ENCODE results near the gene MMS22L. TPM values are rescaled to one million over a fixed set of nuclear protein-coding genes. Genes with fewer than 3 reads are reported as not detected.
A peak's percentile ranks its signal among the peaks of the same experiment; 100 is the strongest.

Gene MMS22L
- polyA plus RNA-seq (2012; ENCODE audit: insufficient read depth, insufficient read length) = 21.3 TPM

- H3K4me3 ChIP-seq (ENCODE audit: low read length) = peak within 1 kb of the TSS; percentile 90
- peak; percentile 95 for DNase-seq (ENCODE audit: low read depth, low spot score)
These were observed at the start of gene MMS22L for GRCh38 chr6:97282726-97283617. TSS of gene MMS22L (minus strand) at chr6:97283216. CDS start at chr6:97282477, 739 bp downstream.

- DNase-seq (ENCODE audit: low read depth, low spot score) = no peak
- H3K4me3 ChIP-seq (ENCODE audit: low read length) = no peak overlapping the region
These were observed 39.8 kb upstream of the MMS22L start for GRCh38 chr6:97322811-97323210.

- no peak for DNase-seq (ENCODE audit: low read depth, low spot score)
These were observed 39.2 kb upstream of the MMS22L start for GRCh38 chr6:97322226-97322625.

GRCh38 chr6:97316978-97317377, 34.0 kb upstream of the MMS22L start:
- no peak for DNase-seq (ENCODE audit: low read depth, low spot score)
- H3K4me3 ChIP-seq (ENCODE audit: low read length) = no peak overlapping the region

More at GRCh38 chr6:97322226-97322625, 39.2 kb upstream of the MMS22L start:
- H3K4me3 ChIP-seq (ENCODE audit: low read length) = no peak overlapping the region

- H3K4me3 ChIP-seq (ENCODE audit: low read length) = no peak overlapping the region
- no peak for DNase-seq (ENCODE audit: low read depth, low spot score)
These were observed 29.2 kb upstream of the MMS22L start for GRCh38 chr6:97312241-97312640.

- DNase-seq (ENCODE audit: low read depth, low spot score) = no peak
These were observed 23.7 kb upstream of the MMS22L start for GRCh38 chr6:97306544-97307320.

GRCh38 chr6:97305414-97306066, 22.5 kb upstream of the MMS22L start:
- H3K4me3 ChIP-seq (ENCODE audit: low read length) = no peak overlapping the region
- no peak for DNase-seq (ENCODE audit: low read depth, low spot score)

More at GRCh38 chr6:97306544-97307320, 23.7 kb upstream of the MMS22L start:
- no peak overlapping the region for H3K4me3 ChIP-seq (ENCODE audit: low read length)

GRCh38 chr6:97304701-97305100, 21.7 kb upstream of the MMS22L start:
- H3K4me3 ChIP-seq (ENCODE audit: low read length) = no peak overlapping the region

GRCh38 chr6:97294451-97294850, 11.4 kb upstream of the MMS22L start:
- no peak overlapping the region for H3K4me3 ChIP-seq (ENCODE audit: low read length)
- DNase-seq (ENCODE audit: low read depth, low spot score) = no peak

More at GRCh38 chr6:97304701-97305100, 21.7 kb upstream of the MMS22L start:
- no peak for DNase-seq (ENCODE audit: low read depth, low spot score)

GRCh38 chr6:97293198-97293696, 10.2 kb upstream of the MMS22L start:
- DNase-seq (ENCODE audit: low read depth, low spot score) = no peak
- no peak overlapping the region for H3K4me3 ChIP-seq (ENCODE audit: low read length)

- DNase-seq (ENCODE audit: low read depth, low spot score) = no peak
- H3K4me3 ChIP-seq (ENCODE audit: low read length) = no peak overlapping the region
These were observed 9.7 kb upstream of the MMS22L start for GRCh38 chr6:97292671-97293070.

GRCh38 chr6:97291896-97292295, 8.9 kb upstream of the MMS22L start:
- DNase-seq (ENCODE audit: low read depth, low spot score) = no peak
- H3K4me3 ChIP-seq (ENCODE audit: low read length) = no peak overlapping the region

- H3K4me3 ChIP-seq (ENCODE audit: low read length) = no peak overlapping the region
- DNase-seq (ENCODE audit: low read depth, low spot score) = no peak
These were observed 6.3 kb upstream of the MMS22L start for GRCh38 chr6:97289332-97289731.

- no peak overlapping the region for H3K4me3 ChIP-seq (ENCODE audit: low read length)
- no peak for DNase-seq (ENCODE audit: low read depth, low spot score)
These were observed 5.2 kb upstream of the MMS22L start for GRCh38 chr6:97288188-97288587.

- peak overlapping the region; percentile 90 for H3K4me3 ChIP-seq (ENCODE audit: low read length)
- peak; percentile 9 for DNase-seq (ENCODE audit: low read depth, low spot score)
These were observed 734 bp downstream of the MMS22L start for GRCh38 chr6:97282238-97282725.

GRCh38 chr6:97280766-97281165, 2.2 kb downstream of the MMS22L start:
- H3K4me3 ChIP-seq (ENCODE audit: low read length) = no peak overlapping the region
- no peak for DNase-seq (ENCODE audit: low read depth, low spot score)

GRCh38 chr6:97275804-97276203, 7.2 kb downstream of the MMS22L start:
- DNase-seq (ENCODE audit: low read depth, low spot score) = no peak
- H3K4me3 ChIP-seq (ENCODE audit: low read length) = no peak overlapping the region

- H3K4me3 ChIP-seq (ENCODE audit: low read length) = no peak overlapping the region
- no peak for DNase-seq (ENCODE audit: low read depth, low spot score)
These were observed 13.2 kb downstream of the MMS22L start for GRCh38 chr6:97269821-97270220.

GRCh38 chr6:97262676-97263075, 20.3 kb downstream of the MMS22L start:
- no peak for DNase-seq (ENCODE audit: low read depth, low spot score)
- H3K4me3 ChIP-seq (ENCODE audit: low read length) = no peak overlapping the region
